ENCODE data around the gene CCDC102A. TPM values are rescaled to one million over a fixed set of nuclear protein-coding genes. Genes with fewer than 3 reads are reported as not detected.

CCDC102A gene
- total and polyA plus RNA-seq, 9 of the 15 experiments (the other 6 are each of a cell fraction or from before 2014, with no cell fraction given): 0.03 to 4.9 (median 1.4) TPM

GRCh38 chr16:57485916-57486857 is 50.2 kb downstream of the CCDC102A start, which contains the start of gene DOK4 (continued):
- TF ChIP-seq TOE1 (IDR thresholded peaks at IDR 0.05; ENCODE audit: borderline replicate concordance) (peak; percentile 72), TOE1 (CRISPR knock-in tag; IDR thresholded peaks at IDR 0.05; ENCODE audit: borderline replicate concordance, low read depth) (no peak), KDM2B (CRISPR knock-in tag; IDR thresholded peaks at IDR 0.05) (0 out of 2 replicates have a peak, but pooled peaks have one; percentile 36), CCNT2 (IDR thresholded peaks at IDR 0.05; ENCODE audit: borderline replicate concordance, extremely low read depth, insufficient read length, low read depth, low read length) (peak; percentile 58), GATAD2B (IDR thresholded peaks at IDR 0.05; ENCODE audit: borderline replicate concordance) (peak; percentile 91), POLR2G (IDR thresholded peaks at IDR 0.05; ENCODE audit: low read depth, low read length) (peak; percentile 54), ERF (CRISPR knock-in tag; IDR thresholded peaks at IDR 0.05) (0 out of 2 replicates have a peak, but pooled peaks have one; percentile 28), ZNF668 (CRISPR knock-in tag; IDR thresholded peaks at IDR 0.05) (no peak), CHD7 (IDR thresholded peaks at IDR 0.05; ENCODE audit: low read depth, low read length) (peak; percentile 97), ZBTB9 (CRISPR knock-in tag; IDR thresholded peaks at IDR 0.05) (peak; percentile 38; the same call in 1 of the 2 replicates), ATF2 (CRISPR knock-in tag; IDR thresholded peaks at IDR 0.05) (no peak)

All from K562 (cell line).